Ecto neural progenitor cell (in vitro differentiated cells): Measurements from ENCODE around the gene ORAI2.
A peak's percentile ranks its signal among the peaks of the same experiment; 100 is the strongest.
"Not testable (repeated sequence)": the region's sequence is repeated elsewhere in the genome, so short reads cannot be mapped to it uniquely, and the experiment has no call there.

Source experiments
- DNase-seq: peaks from one replicate; pipeline ENCODE4 v3.0.0-alpha.2; 2018; ENCODE audit warnings: low spot score

ORAI2 gene

DNA sequence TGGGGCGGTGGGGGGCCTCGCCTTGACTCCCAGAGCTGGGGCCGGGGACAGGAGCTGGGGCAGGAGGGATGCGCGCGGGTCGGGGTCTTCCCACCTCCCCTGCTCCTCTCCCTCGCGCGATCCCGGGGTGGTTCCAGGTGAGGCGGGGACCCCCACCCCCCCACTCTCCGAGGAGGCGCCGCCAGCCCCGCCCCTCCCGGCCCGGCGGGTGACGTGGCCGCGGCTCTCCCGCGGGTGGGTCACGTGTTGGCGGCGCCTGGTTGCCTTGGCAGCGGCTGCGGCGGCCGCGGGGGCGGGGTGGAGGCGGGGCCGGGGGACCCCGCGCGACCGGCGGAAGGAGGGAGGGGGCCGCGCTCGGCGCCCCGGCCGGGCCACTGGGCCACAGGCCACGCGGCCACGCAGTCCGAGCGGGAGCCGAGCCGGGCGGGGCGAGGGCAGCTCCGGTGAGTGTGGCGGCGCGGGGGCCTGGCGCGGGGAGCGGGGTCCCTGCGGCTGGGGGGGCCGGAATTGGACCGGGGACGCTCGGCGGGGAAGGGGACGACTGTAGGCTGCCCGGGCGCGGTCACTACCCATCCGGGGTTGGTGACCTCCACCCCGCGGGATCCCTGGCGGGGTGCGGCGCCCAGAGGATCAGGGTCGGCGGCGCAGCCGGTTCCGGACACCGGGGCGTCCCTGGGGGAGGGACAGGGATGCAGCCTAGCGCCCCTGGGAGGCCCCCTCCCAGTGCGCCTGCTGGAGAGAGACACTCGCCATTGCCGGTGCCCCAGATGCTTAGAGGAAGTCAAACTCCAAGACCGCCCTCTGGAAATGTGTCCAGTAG lies at the start of gene ORAI2:
ORAI2 (plus strand) TSS at position 357 of the 820 bp plus-strand sequence. CDS start 5,382 bp downstream, outside the sequence.
- peak; percentile 90 for DNase-seq

DNA sequence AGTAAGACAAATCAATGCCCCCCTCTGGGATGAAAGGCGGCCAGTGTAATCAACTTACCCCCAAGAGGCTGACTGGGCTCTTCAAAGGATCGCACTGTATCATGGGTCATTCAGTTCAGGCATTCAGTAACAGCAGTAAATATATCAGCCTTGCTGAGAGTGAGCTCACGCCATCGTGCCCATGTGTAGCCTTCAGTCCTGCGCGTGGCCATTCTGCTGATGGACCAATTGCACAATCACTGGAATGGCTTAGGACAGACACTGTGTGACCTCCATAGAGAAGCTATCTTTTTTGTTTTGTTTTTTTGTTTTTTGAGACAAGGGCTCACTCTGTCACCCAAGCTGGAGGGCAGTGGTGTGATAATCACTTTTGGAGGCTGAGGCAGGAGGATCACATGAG lies 46.3 kb upstream of the ORAI2 start:
- no peak for DNase-seq

DNA sequence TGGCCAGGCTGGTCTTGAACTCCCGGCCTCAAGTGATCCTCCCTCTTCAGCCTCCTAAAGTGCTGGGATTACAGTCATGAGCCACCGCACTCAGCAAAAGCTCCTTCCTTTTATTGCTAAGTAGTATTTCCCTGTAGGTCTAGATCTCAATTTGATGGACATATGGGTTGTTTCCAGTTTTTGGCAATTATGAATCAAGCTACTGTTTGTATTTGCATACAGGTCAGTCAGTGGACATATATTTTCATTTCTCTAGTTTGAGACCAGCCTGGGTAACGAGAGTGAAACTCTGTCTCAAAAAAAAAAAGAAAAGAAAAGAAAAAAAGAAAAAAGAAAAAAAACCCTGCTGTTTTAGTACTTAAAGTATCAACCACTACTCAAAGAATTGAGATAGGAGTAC lies 43.6 kb upstream of the ORAI2 start:
- DNase-seq, result no peak

DNA sequence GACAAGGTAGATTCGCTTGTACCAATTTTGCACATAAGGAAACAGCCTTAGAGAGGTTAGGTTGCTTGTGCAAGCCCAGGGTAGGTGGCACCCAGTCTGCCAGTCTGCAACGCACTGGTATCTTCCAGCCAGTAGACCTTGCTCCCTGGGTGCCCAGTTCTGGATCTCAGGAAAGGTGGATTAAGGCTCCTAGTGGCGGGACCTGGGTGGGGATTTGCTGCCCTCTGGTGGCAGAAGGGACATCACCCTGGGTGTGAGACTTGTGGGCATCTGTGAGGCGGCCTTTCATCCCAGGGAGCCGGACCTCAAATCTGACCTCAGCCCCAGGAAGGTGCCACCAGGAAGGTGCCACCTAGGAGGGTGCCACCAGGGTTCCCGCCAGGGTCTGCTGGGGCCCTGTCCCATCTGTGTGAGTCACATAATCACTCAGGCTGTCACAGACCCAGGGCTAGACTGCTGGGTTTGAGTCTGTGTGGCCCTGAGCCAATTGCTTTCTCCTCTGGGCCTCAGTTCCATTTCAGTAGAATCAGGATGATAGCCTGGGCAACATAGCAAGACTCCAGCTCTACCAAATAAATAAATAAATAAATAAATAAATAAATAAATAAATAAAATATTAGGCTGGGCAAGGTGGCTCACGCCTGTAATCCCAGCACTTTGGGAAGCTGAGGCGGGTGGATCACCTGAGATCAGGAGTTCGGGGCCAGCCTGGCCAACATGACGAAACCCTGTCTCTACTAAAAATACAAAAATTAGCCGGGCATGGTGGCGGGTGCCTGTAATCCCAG lies 42.5 kb upstream of the ORAI2 start:
- peak; percentile 91 for DNase-seq

DNA sequence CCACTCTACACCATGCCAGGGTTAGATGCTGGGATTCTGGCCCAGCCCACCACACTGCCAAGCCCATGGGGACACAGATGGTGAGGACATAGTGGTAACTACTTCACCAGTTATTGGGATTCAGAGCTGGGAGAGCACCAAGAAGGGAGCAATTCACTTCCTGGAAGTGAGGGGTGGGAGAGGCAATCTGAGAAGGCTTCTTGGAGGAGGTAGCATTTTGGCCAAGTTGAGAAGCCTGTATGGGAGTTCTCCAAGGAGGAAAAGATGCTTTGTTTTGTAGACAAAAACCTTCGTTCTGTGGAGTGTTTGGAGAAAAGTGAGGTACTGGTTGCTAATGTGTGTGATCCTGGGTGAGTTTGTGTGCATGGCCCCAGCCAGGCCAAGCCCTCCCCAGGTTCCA lies 41.0 kb upstream of the ORAI2 start:
- peak; percentile 7 for DNase-seq

DNA sequence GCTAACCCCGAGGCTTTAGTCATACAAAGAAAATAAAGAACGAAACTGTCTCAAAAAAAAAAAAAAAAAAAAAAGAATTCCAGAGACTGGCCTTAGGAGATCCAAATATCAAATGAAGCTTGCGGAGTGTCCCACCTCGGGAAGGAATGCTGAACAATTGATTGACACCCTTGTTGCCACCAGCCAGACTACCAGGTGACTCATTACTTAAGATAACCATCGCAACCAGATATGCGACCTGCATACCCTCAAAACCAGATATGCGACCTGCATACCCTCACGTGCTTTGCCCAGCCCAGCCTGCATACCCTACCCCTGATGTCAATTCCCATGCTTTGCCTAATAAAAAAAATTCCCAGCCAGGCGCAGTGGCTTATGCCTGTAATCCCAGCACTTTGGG lies 39.9 kb upstream of the ORAI2 start:
- peak; percentile 42 for DNase-seq

DNA sequence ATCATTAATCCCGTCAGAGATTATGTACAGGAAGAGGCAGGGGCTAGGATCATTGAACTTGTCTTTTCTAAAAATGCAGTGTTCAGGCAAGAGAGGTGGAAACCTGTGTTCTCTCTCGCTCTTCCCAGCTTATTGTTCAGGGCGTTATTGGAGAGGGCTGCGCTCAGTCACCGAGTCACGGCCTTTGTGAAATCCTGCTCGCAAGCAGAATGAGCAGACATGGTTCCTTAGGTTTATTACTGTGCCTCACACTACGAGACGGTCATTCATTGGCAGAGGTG lies 37.8 kb upstream of the ORAI2 start:
- no peak for DNase-seq

DNA sequence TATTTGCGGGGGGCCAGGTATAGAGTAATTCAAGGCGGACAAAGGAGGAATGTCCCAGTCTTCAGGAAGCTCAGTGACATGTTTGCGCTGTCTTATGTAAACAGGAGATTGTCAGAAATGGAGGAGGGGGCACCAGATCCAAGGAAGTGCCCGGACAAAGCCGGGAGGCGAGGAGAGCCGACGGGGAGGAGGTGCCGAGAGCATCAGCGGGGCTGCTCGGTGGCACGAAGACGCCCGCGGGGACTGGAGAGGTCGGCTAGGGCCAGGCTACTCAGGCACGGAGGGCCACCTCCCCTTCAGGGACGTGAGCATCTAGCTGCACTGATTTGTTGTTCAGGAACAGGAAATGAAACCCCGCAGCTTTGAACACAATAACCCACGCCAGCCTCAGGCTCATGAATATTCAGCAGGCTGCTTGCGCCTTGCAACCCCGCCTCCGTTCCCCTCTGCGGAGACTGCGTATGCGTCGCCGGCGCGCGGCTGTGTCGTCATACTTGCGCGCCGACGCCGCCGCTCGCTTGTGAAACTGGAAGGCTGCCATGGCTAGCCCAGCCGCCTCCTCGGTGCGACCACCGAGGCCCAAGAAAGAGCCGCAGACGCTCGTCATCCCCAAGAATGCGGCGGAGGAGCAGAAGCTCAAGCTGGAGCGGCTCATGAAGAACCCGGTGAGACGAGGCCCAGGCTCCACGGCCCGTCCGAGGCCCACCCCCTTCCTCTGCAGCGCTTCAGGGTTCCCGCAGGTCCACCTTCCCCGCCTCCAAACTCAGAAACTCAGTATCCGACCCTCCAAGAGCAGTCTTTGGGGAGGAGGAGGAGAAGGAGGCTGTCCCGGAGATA lies 37.3 kb upstream of the ORAI2 start, which contains the start of gene PRKRIP1:
PRKRIP1 (plus strand) TSS at position 491 of the 837 bp plus-strand sequence; CDS start at position 540, 49 bp downstream.
- peak; percentile 94 for DNase-seq

DNA sequence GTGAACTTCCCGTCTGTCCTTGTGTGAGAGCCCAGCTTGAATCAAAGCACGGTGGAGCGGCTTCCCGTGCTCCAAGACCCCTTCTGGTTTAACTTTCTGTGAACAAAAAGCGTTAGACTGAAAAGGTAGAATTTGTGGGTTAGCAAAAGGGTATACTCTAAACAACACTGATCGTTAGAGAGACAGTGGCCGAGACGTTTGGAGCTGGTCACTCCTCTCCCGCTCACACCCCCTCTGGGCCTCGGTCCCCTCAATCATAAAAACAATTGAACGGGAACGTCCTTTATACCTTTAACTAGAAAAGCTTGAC lies 36.7 kb upstream of the ORAI2 start:
- DNase-seq, result no peak

DNA sequence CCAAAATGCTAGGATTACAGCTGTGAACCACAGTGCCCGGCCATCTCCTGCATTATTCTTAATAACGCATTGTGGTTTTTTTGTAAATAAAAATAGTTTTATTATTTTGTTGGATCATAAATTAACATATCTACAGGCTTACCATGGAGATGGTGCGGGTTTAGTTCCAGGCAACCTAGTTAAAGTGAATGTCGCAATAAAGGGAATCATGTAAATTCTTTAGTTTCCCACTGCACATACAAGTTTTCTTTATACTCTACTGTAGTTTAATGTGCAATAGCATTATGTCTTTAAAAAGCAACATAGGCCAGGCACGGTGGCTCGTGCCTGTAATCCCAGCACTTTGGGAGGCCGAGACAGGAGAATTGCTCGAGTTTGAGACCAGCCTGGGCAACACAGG lies 34.8 kb upstream of the ORAI2 start:
- DNase-seq, result no peak

DNA sequence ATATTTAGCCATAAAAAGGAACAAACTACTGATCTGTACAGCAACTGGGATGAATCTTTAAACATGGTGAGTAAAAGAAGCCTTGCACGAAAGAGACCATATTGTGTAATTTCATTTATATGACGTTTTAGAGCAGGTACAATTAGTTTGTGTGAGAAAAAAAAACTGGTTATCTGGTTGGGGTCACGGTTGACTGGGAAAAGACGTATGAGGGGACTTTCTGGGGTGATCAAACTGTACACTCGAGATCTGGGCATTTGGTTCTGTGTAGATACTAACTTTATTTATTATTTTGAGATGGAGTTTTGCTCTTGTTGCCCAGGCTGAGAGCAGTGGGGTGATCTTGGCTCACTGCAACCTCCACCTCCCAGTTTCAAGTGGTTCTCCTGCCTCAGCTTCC lies 33.0 kb upstream of the ORAI2 start:
- no peak for DNase-seq

DNA sequence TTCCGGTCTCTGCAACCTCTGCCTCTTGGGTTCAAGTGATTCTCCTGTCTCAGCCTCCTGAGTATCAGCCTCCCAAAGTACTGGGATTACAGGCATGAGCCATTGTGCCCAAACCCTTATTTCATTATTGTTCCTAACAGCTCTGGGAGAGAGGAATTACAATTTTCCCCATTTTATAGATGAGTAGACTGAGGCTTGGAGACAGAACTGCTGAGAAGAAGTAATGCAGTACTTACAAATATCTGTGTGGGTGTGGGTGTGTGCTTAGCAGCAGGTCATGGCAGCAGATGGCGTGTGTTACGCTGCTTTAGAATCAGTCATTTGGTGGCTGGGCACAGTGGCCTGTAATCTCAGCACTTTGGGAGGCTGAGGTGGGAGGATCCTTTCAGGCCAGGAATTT lies 29.8 kb upstream of the ORAI2 start:
- DNase-seq, result no peak

DNA sequence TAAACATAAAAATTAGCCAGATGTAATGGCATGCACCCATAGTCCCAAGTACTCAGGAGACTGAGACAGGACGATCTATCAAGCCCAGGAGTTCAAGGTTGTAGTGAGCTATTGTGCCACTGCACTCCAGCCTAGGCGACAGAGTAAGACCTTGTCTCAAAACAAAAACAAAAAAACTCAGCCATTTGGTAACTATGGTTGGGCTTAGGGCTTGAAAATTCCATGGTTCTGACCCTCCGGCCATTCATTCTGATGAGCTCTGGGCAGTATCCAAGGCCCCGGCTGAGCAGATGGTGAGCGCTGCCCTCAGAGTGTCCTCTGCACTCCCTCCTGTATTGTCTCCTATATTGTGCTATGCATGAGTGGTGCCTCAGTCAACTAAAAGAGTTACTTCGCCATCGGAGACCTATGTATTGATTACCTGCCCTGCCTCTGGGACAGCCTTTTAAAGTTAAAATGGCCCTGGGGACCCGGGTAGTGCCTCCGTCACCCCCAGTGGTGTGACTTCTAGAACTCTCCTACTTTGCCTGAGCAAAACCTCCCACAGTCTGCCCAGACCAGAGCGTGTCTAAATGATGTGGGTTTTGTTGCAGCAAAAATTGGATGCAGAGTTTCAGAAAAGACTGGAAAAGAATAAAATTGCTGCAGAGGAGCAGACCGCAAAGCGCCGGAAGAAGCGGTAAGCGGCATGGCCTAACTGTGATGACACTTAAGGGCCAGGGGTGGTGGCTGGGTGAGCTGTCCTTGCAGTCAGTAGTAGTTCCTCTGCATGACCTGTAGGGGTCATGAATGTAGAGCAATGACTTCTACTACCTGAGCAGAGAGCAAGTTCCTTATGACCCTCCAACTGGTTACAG lies 29.1 kb upstream of the ORAI2 start:
- DNase-seq, result no peak

DNA sequence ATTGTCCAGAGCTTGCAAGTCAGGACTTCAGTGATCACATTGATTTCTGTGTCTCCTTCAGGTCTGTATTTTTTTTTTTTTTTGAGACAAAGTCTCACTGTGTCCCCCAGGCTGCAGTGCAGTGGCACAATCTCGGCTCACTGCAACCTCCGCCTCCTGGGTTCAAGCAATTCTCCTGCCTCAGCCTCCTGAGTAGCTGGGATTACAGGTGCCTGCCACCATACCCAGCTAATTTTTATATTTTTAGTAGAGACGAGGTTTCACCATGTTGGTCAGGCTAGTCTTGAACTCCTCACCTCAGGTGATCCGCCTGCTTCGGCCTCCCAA lies 28.6 kb upstream of the ORAI2 start:
- not testable (repeated sequence) for DNase-seq

DNA sequence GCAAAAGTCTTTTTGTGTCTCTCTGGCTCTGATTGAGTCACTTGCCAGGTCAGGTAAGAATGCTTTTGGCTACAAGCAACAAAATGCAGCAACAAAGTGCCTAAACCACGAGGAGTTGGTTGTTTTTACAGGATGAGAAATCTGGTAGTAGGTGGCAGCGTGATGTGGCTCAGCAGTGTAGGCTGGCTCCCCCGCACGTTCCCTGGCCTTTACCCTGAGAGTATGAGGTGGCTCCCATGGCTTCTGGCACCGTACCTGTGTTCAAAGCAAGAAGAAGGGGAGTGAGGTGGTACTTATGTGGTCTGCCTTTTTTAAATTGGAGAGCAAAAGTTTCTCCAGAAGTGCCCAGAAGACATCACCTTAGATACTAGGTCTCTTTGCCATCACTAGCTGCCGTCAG lies 25.5 kb upstream of the ORAI2 start:
- no peak for DNase-seq

DNA sequence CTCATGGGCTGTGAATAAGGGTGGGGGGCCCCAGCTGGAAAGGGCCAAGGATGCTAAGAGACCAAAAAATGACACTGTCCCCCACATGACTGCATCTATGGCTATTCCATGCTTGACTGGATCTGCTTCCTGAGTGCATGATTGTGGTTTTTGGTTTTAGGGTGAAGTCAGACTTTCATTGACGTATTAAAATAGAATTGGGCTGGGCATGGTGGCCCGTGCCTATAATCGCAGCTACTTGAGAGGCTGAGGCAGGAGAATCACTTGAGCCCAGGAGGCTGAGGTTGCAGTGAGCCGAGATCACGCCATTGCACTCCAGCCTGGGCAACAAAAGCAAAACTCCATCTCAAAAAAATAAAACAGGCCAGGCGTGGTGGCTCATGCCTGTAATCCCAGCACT lies 24.8 kb upstream of the ORAI2 start:
- not testable (repeated sequence) for DNase-seq

DNA sequence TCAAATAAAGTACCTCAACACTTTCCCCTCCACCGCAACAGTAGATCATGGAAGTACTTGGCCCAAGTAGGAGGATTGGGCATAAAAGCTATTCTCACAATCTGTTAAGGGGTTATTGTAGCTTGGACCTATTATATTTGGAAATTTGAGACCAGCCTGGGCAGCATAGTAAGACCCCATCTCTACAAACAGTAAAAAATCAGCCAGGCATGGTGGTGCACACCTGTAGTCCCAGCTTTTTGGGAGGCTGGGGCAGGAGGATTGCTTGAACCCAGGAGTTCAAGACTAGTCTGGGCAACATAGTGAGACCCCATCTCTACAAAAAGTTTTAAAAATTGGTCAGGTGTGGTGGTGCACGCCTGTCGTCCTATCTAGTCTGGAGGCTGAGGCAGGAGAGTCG lies 24.0 kb upstream of the ORAI2 start:
- DNase-seq, result no peak

DNA sequence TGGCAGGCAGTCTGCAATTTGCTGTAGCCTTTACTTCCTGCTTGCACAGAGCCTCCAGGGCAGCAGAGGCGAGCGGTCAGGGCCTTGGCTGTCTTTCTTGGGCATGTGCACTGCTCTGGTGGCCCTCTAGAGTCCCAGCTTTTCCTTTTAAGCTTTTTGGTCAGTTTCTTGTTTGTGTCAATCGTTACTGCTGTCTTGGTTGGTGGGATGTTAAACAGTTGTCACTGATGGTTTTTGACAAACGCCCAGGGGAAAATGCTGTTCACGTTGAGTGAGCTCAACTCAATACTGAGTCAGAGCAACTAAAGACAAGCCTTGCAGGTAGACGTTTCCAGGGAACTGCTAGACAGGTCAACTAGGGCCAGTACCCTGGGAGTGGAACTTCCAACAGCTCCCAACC lies 23.3 kb upstream of the ORAI2 start:
- no peak for DNase-seq

DNA sequence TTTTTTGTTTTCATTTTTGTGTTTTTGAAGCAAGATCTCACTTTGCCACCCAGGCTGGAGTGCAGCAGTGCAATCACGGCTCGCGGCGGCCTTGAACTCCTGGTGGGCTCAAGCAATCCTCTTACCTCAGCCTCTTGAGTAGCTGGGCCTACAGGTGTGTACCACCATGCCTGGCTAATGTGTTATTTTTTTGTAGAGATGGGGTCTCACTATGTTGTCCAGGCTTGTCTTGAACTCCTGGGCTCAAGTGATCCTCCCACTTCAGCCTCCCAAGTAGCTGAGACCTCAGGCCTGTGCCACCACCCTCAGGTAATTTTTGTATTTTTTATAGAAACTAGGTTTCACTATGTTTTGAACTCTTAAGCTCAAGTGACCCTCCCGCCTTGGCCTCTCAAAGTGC lies 22.5 kb upstream of the ORAI2 start:
- no peak for DNase-seq

DNA sequence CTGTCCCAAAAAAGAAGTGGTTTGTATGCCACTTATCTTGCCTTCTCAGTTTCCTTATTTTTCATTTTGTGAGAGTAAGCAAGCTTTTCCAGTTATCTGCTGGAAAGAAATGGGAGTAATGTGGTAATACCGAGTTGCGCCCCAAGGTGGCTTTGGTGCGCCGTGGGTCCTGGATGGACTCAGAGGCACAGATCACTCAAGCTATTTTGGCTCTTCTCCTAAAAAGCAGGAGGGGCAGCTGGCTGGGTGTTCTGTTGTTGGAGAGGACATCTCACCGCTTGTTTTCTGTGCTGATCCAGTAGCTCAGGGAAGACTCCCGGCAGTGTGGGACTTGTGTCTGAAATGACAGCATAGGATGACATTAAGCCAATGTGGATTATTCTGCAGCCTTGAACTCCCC lies 20.8 kb upstream of the ORAI2 start:
- DNase-seq, result no peak

DNA sequence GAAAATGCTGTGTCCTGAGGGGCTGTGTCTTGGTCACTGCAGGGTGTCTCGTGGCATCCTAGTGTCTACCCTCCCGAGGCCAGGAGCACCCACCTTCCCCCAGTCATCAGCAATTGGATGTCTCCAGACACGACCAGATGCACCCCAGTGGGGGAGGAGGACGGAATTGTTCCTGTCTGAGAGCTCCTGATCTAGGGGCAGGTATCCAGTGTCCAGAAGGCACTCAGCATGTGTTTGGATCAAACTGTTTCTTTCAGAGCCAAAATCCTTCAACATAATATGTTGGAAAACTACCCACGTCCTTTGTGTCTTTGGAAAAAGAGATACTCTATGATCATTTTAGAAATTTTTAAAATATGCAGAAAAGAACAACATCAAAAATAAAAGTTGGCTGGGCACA lies 20.3 kb upstream of the ORAI2 start:
- DNase-seq, result no peak

DNA sequence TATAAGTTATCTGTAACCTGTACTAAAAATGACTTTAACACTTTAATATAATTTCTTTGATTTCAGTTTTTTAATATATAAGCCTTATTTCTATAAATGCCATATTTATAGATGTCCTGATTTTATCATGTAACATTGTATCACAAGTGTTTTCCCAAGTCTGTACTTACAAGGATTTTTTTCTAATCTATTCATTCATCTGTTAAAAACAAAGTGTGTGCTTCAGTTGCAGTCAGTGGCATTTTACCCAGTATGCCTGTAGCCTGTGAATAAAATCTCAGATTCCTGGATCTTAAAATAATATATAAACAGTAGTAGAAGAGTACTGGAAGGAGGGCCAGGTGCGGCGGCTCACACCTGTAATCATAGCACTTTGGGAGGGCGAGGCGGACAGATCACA lies 19.8 kb upstream of the ORAI2 start:
- DNase-seq, result no peak
